ENCODE data around the gene GORASP2.

- TF ChIP-seq CTCF (conservative IDR thresholded peaks at IDR 0.05 in 1 of 2, IDR thresholded peaks at IDR 0.05 in 1 of 2; ENCODE audit: low read depth in 1 of 2, low read length in 2 of 2) (no peak), EZH2 (IDR thresholded peaks at IDR 0.05; ENCODE audit: low read length, missing control alignments) (no peak)
Measured at GRCh38 chr2:171008550-171009205, 79.6 kb downstream of the GORASP2 start.
